H1 (cell line): Measurements from ENCODE around the gene RTF1. TPM values are rescaled to one million over a fixed set of nuclear protein-coding genes. Genes with fewer than 3 reads are reported as not detected.

ENCODE experiments used
- CREB1 ChIP-seq: IDR thresholded peaks from 2 replicates; pipeline ENCODE4 v1.6.1; 2012; ENCODE audit warnings: inconsistent platforms
- EP300 ChIP-seq, 2 experiments: IDR thresholded peaks; 1 replicate in 1 of 2; 2 replicates in 1 of 2; pipeline ENCODE4 v1.6.1; 2011 to 2012; ENCODE audit warnings: low read depth in 2 of 2, low read length in 2 of 2, mild to moderate bottlenecking in 2 of 2, borderline replicate concordance in 1 of 2, inconsistent platforms in 1 of 2, moderate library complexity in 1 of 2
- EZH2 ChIP-seq: fragments of 200-600 bp; sonication (generic); IDR thresholded peaks from 2 replicates; pipeline ENCODE4 v1.7.1; 2012; ENCODE audit warnings: low read depth, mild to moderate bottlenecking, moderate library complexity, low read length, inconsistent platforms; ENCODE audit not compliant: severe bottlenecking
- GABPA ChIP-seq: IDR thresholded peaks from 2 replicates; pipeline ENCODE4 v1.6.1; 2011; ENCODE audit warnings: mild to moderate bottlenecking, low read length, moderate library complexity, borderline replicate concordance; ENCODE audit not compliant: insufficient read depth
- HDAC2 ChIP-seq, 2 experiments: fragments of 300-600 bp in 1 of 2; sonication (generic) in 1 of 2; IDR thresholded peaks; 2 replicates each; pipeline ENCODE4 v1.6.1; 2011 to 2012; ENCODE audit warnings: low read depth in 2 of 2, low read length in 2 of 2, mild to moderate bottlenecking in 2 of 2, moderate library complexity in 2 of 2, borderline replicate concordance in 1 of 2, inconsistent platforms in 1 of 2
- JUN ChIP-seq: IDR thresholded peaks from 2 replicates; pipeline ENCODE4 v1.6.1; 2011; ENCODE audit warnings: low read depth, mild to moderate bottlenecking, improper control_type of control experiment, low read length
- KDM1A ChIP-seq: fragments of 200-600, 300-600 bp; sonication (generic); IDR thresholded peaks from 2 replicates; pipeline ENCODE4 v1.7.1; 2016; ENCODE audit warnings: mild to moderate bottlenecking, low read length, borderline replicate concordance
- NRF1 ChIP-seq: IDR thresholded peaks from 2 replicates; pipeline ENCODE4 v1.6.1; 2011; ENCODE audit warnings: mild to moderate bottlenecking, low read depth, low read length, improper control_type of control experiment
- PHF8 ChIP-seq: fragments of 200-600 bp; sonication (generic); conservative IDR thresholded peaks from 2 replicates; pipeline ENCODE4 v1.7.1; 2012; ENCODE audit warnings: low read depth, mild to moderate bottlenecking, inconsistent platforms, low read length, moderate library complexity
- POLR2A ChIP-seq, 2 experiments: IDR thresholded peaks; 1 replicate in 1 of 2; 2 replicates in 1 of 2; pipeline ENCODE4 v1.6.1; 2011; ENCODE audit warnings: low read depth in 2 of 2, low read length in 2 of 2, mild to moderate bottlenecking in 2 of 2; ENCODE audit errors: control extremely low read depth in 1 of 2
- POLR2AphosphoS5 ChIP-seq: IDR thresholded peaks from 2 replicates; pipeline ENCODE4 v1.6.1; 2011; ENCODE audit warnings: low read depth, low read length
- POU5F1 ChIP-seq: IDR thresholded peaks from 2 replicates; pipeline ENCODE4 v1.6.1; 2011; ENCODE audit warnings: low read depth, mild to moderate bottlenecking, low read length, moderate library complexity
- SIN3A ChIP-seq, 2 experiments: IDR thresholded peaks in 1 of 2; conservative IDR thresholded peaks in 1 of 2; 2 replicates each; pipeline ENCODE4 v1.6.1; 2011 to 2012; ENCODE audit warnings: low read length in 2 of 2, improper control_type of control experiment in 1 of 2, low read depth in 1 of 2, mild to moderate bottlenecking in 1 of 2
- SIX5 ChIP-seq: IDR thresholded peaks from 2 replicates; pipeline ENCODE4 v1.6.1; 2011; ENCODE audit warnings: mild to moderate bottlenecking, low read depth, low read length
- SP1 ChIP-seq: IDR thresholded peaks from 2 replicates; pipeline ENCODE4 v1.6.1; 2011; ENCODE audit warnings: low read depth, low read length
- SP4 ChIP-seq: IDR thresholded peaks from 2 replicates; pipeline ENCODE4 v1.6.1; 2012; ENCODE audit warnings: low read length, inconsistent platforms
- SUZ12 ChIP-seq: fragments of 200-600 bp; sonication (generic); IDR thresholded peaks from 2 replicates; pipeline ENCODE4 v1.6.1; 2012; ENCODE audit warnings: mild to moderate bottlenecking, inconsistent platforms, low read length, moderate library complexity, mixed read lengths
- TAF7 ChIP-seq: optimal IDR thresholded peaks from 2 replicates; pipeline ENCODE3; 2011; ENCODE audit warnings: low read depth, mild to moderate bottlenecking, inconsistent platforms, low read length, moderate library complexity, borderline replicate concordance
- TBP ChIP-seq: IDR thresholded peaks from 2 replicates; pipeline ENCODE4 v1.6.1; 2011; ENCODE audit warnings: low read depth, low read length, improper control_type of control experiment
- ZNF274 ChIP-seq: IDR thresholded peaks from 2 replicates; pipeline ENCODE4 v1.7.0; 2012; ENCODE audit warnings: low read length, borderline replicate concordance; ENCODE audit errors: extremely low read depth
- polyA plus RNA-seq, 7 experiments: library from polyadenylated mRNA; depleted of rRNA in 3 of 7; stranded (reverse) in 5 of 7; unstranded in 2 of 7; fragments of >200 nt in 5 of 7; fragments of 200-250 nt in 2 of 7; gene quantifications; 1 replicate in 5 of 7; 2 replicates in 1 of 7; 4 replicates in 1 of 7; pipeline versions ENCODE4 v1.2.1 to v1.2.3, GENCODE V29; 2011 to 2013; ENCODE audit warnings: missing spikeins in 2 of 7, mixed read lengths in 2 of 7
- total RNA-seq: library from RNA; stranded (reverse); fragmentation: NEBNext Ultra II Directional; extraction: Animal tissue kit (Norgen Biotek cat#: 25700); gene quantifications from 2 replicates; pipeline ENCODE4 v1.2.1, GENCODE V29; 2021
- TF ChIP-seq, protein P1 (sequence below): IDR thresholded peaks from 2 replicates; pipeline ENCODE4 v1.6.1; 2011; ENCODE audit warnings: low read depth, mild to moderate bottlenecking, low read length; ENCODE audit not compliant: insufficient read depth
- TF ChIP-seq, protein P2 (sequence below): IDR thresholded peaks from 2 replicates; pipeline ENCODE4 v1.6.1; 2012; ENCODE audit warnings: inconsistent platforms
- TF ChIP-seq, protein P3 (sequence below): IDR thresholded peaks from 2 replicates; pipeline ENCODE4 v1.6.1; 2012; ENCODE audit warnings: inconsistent platforms

Gene RTF1
- total and polyA plus RNA-seq, 2 of the 8 experiments (the other 6 are each of a cell fraction or from before 2014, with no cell fraction given) = 22.6 to 47.7 TPM

DNA sequence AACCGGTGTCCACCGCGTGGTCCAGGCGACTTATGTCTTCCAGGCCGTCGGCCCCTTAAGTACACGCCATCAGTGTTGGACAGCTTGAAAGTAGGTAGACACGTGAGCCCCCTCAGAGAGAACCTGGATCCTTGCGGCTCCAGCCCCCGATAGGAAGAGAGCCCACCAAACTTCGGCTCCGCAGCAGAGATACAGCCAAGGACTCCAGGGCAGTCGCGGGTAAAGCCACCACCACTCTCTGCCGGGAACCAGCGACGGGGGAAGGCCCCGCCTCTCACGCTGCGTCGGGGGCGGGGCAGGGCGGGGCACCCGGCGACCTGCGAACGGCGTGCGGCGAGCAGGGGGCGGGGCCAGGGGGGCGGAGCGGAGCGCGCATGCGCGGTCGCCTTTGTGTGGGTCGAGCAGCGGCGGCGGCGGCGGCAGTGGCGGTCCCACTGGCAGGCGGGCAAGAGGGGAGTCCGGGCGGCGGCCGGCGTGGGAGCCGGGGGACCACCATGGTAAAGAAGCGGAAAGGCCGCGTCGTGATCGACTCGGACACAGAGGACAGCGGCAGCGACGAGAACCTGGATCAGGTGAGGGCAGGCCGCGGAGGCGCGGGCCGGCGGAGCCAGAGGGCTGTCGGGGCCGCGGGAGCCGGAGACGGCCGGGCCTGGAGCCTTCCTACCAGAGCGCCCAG, at the start of gene RTF1 (continued):
- TF ChIP-seq SIN3A (conservative IDR thresholded peaks at IDR 0.05 in 1 of 2, IDR thresholded peaks at IDR 0.05 in 1 of 2; ENCODE audit: low read depth in 1 of 2, low read length in 2 of 2) (peak; percentile 28 to 91; a peak in 1 of 4 replicates), POU5F1 (no peak), TBP (peak; percentile 51; the same call in 1 of the 2 replicates), CREB1 (peak; percentile 85), SUZ12 (no peak), SIX5 (no peak), KDM1A (no peak), TAF7 (peak; percentile 86), POLR2A (IDR thresholded peaks at IDR 0.05; ENCODE audit: control extremely low read depth in 1 of 2, low read depth in 2 of 2, low read length in 2 of 2) (peak; percentile 38 to 53; a peak in 2 of 3 replicates), EZH2 (no peak), SP4 (no peak), EP300 (IDR thresholded peaks at IDR 0.05; ENCODE audit: borderline replicate concordance in 1 of 2, low read depth in 2 of 2, low read length in 2 of 2) (peak in 1 of 2 experiments; percentile 70; a peak in 1 of 3 replicates), SP1 (peak; percentile 39; the same call in 1 of the 2 replicates), HDAC2 (IDR thresholded peaks at IDR 0.05; ENCODE audit: borderline replicate concordance in 1 of 2, low read depth in 2 of 2, low read length in 2 of 2) (peak in 1 of 2 experiments; percentile 90; a peak in 2 of 4 replicates), GABPA (no peak), POLR2AphosphoS5 (peak; percentile 64), JUN (no peak), PHF8 (peak; percentile 91), ZNF274 (no peak), NRF1 (no peak)
- TF ChIP-seq, protein P1, sequence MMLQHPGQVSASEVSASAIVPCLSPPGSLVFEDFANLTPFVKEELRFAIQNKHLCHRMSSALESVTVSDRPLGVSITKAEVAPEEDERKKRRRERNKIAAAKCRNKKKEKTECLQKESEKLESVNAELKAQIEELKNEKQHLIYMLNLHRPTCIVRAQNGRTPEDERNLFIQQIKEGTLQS = peak; percentile 35; the same call in 1 of the 2 replicates
- TF ChIP-seq, protein P2, sequence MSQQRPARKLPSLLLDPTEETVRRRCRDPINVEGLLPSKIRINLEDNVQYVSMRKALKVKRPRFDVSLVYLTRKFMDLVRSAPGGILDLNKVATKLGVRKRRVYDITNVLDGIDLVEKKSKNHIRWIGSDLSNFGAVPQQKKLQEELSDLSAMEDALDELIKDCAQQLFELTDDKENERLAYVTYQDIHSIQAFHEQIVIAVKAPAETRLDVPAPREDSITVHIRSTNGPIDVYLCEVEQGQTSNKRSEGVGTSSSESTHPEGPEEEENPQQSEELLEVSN = peak; percentile 49; the same call in 1 of the 2 replicates
- TF ChIP-seq, protein P3, sequence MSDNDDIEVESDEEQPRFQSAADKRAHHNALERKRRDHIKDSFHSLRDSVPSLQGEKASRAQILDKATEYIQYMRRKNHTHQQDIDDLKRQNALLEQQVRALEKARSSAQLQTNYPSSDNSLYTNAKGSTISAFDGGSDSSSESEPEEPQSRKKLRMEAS = peak; percentile 90
